MM.1S (cell line): ENCODE data around the gene HECTD4.

Source experiments
- CTCF ChIP-seq: fragments of 300-600 bp; sonication (generic); IDR thresholded peaks from 2 replicates; pipeline ENCODE4 v1.5.1; 2016; ENCODE audit warnings: antibody characterized with exemption, low read length, mixed read lengths
- EZH2 ChIP-seq: fragments of 300-600 bp; sonication (generic); optimal IDR thresholded peaks from 2 replicates; pipeline ENCODE3; 2017; ENCODE audit warnings: low read depth, mild to moderate bottlenecking, antibody characterized with exemption, low read length, mixed read lengths
- EZH2phosphoT487 ChIP-seq: fragments of 300-600 bp; sonication (generic); IDR thresholded peaks from 2 replicates; pipeline ENCODE4 v1.6.1; 2018; ENCODE audit warnings: antibody characterized with exemption, low read length

GRCh38 chr12:112179341-112179740 lies 202.9 kb downstream of the HECTD4 start:
- TF ChIP-seq CTCF = no peak
- no peak for TF ChIP-seq EZH2
- TF ChIP-seq EZH2phosphoT487 = no peak
